ENCODE measurements around the gene MINDY1. TPM values are rescaled to one million over a fixed set of nuclear protein-coding genes. Genes with fewer than 3 reads are reported as not detected.
A peak's percentile ranks its signal among the peaks of the same experiment; 100 is the strongest.

MINDY1 gene
- total and polyA plus RNA-seq, 9 of the 15 experiments (the other 6 are each of a cell fraction or from before 2014, with no cell fraction given): 0.49 to 11.0 (median 6.0) TPM

DNA sequence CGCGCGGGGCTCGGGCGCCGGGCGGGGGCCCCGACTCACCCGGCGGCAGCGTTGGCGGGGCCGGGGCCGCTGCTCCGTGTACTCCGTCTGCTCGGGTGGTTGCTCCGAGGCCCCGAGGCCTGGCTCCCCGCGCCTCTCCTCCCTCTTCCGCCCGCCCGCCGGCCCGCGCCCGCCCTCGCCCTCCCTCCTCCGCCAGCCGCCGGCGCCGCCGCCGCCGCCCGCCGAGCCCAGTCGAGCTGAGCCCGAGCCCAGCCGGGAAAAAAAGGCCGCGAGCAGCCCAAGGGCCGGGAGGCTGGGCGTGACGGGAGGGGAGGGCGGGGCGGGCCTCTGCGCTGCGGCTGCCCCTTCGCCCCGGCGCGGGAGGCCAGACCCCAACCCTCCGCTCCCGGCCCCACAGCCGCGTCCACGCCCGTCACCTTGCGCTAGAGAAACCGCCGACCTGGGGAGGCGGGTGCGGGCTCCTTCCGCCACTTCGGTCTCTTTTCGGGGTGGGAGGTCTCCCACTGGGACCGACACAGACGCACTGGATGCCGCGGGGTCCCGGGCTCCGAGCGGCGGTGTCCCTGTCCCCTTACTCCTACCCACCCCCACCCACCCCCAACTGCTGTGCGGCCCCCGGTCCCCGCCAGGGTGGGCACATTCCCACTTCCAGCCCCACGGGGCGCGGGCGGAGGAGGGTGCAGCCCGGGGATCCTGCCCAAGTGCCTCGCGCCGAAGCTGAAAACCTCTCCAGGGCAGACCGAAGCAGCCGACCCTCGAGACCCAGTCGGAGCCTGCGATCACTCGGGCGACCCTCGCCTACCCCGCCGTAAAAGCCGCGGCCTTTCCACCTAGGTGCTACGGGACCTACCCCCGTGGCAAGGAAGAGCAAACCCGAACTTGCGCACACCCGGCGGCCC, 31.9 kb downstream of the MINDY1 start, which contains the start of gene CERS2 (continued):
- TF ChIP-seq POLR2B (IDR thresholded peaks at IDR 0.05; ENCODE audit: low read depth, partially characterized antibody) (peak; percentile 25), POLR2A (conservative IDR thresholded peaks at IDR 0.05) (peak; percentile 52; the same call in 1 of the 2 replicates), GABPB1 (CRISPR knock-in tag; IDR thresholded peaks at IDR 0.05) (peak; percentile 55; the same call in 1 of the 2 replicates), DMBX1 (CRISPR knock-in tag; IDR thresholded peaks at IDR 0.05; ENCODE audit: borderline replicate concordance) (no peak), SETDB1 (IDR thresholded peaks at IDR 0.05; ENCODE audit: low read length) (no peak), ZSCAN32 (CRISPR knock-in tag; IDR thresholded peaks at IDR 0.05) (no peak), BRD4 (IDR thresholded peaks at IDR 0.05) (no peak), ZBTB1 (CRISPR knock-in tag; IDR thresholded peaks at IDR 0.05; ENCODE audit: borderline replicate concordance, low read depth) (peak; percentile 91), CREBBP (IDR thresholded peaks at IDR 0.05; ENCODE audit: low read depth, low read length) (no peak), NRF1 (conservative IDR thresholded peaks at IDR 0.05 in 1 of 2, IDR thresholded peaks at IDR 0.05 in 1 of 2) (peak; percentile 30 to 38; a peak in 2 of 4 replicates), RNF2 (IDR thresholded peaks at IDR 0.05) (0 out of 2 replicates have a peak, but pooled peaks have one; percentile 29), CXXC5 (CRISPR knock-in tag; IDR thresholded peaks at IDR 0.05) (peak; percentile 55), HMGN3 (IDR thresholded peaks at IDR 0.05; ENCODE audit: borderline replicate concordance, extremely low read depth, insufficient read length, low read depth, low read length) (peak; percentile 39), CBX1 (IDR thresholded peaks at IDR 0.05; ENCODE audit: low read depth) (0 out of 2 replicates have a peak, but pooled peaks have one; percentile 7), CREM (IDR thresholded peaks at IDR 0.05; ENCODE audit: low read depth) (peak; percentile 19; the same call in 1 of the 2 replicates), HNRNPL (IDR thresholded peaks at IDR 0.05; ENCODE audit: low read depth, low read length) (peak; percentile 13; the same call in 1 of the 2 replicates), GABPA (tag; conservative IDR thresholded peaks at IDR 0.05; ENCODE audit: low read depth) (peak; percentile 30; the same call in 1 of the 2 replicates)
- TF ChIP-seq, protein P1, sequence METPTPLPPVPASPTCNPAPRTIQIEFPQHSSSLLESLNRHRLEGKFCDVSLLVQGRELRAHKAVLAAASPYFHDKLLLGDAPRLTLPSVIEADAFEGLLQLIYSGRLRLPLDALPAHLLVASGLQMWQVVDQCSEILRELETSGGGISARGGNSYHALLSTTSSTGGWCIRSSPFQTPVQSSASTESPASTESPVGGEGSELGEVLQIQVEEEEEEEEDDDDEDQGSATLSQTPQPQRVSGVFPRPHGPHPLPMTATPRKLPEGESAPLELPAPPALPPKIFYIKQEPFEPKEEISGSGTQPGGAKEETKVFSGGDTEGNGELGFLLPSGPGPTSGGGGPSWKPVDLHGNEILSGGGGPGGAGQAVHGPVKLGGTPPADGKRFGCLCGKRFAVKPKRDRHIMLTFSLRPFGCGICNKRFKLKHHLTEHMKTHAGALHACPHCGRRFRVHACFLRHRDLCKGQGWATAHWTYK (CRISPR knock-in tag; IDR thresholded peaks at IDR 0.05): 0 out of 2 replicates have a peak, but pooled peaks have one; percentile 41
- TF ChIP-seq, protein P2, sequence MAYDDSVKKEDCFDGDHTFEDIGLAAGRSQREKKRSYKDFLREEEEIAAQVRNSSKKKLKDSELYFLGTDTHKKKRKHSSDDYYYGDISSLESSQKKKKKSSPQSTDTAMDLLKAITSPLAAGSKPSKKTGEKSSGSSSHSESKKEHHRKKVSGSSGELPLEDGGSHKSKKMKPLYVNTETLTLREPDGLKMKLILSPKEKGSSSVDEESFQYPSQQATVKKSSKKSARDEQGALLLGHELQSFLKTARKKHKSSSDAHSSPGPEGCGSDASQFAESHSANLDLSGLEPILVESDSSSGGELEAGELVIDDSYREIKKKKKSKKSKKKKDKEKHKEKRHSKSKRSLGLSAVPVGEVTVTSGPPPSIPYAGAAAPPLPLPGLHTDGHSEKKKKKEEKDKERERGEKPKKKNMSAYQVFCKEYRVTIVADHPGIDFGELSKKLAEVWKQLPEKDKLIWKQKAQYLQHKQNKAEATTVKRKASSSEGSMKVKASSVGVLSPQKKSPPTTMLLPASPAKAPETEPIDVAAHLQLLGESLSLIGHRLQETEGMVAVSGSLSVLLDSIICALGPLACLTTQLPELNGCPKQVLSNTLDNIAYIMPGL (CRISPR knock-in tag; IDR thresholded peaks at IDR 0.05): 0 out of 2 replicates have a peak, but pooled peaks have one; percentile 36
- TF ChIP-seq, protein P3, sequence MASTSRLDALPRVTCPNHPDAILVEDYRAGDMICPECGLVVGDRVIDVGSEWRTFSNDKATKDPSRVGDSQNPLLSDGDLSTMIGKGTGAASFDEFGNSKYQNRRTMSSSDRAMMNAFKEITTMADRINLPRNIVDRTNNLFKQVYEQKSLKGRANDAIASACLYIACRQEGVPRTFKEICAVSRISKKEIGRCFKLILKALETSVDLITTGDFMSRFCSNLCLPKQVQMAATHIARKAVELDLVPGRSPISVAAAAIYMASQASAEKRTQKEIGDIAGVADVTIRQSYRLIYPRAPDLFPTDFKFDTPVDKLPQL (IDR thresholded peaks at IDR 0.05; ENCODE audit: extremely low read depth, insufficient read length): no peak

Data from K562 (cell line).